Adipose tissue (tissue), 3 donors: Measurements from ENCODE around the gene MYO18A. TPM values are rescaled to one million over a fixed set of nuclear protein-coding genes. Genes with fewer than 3 reads are reported as not detected.
"Not testable (repeated sequence)": the region's sequence is repeated elsewhere in the genome, so short reads cannot be mapped to it uniquely, and the experiment has no call there.

Source experiments
- H3K27ac ChIP-seq: one replicate; pipeline ENCODE4 v1.5.1; 2013; ENCODE audit warnings: low read depth, low read length
- WGBS, 3 donors: extraction: QIAGEN DNeasy Blood & Tissue Kit; methylation state at CpG; one replicate each; pipeline ENCODE4 v1.1.7; 2013; 5-methylcytosine and 5-hydroxymethylcytosine counted together
- polyA plus RNA-seq, 3 donors: library from polyadenylated mRNA; stranded (reverse); fragments of 200-250 nt; gene quantifications; one replicate each; pipeline ENCODE4 v1.2.3, GENCODE V29; 2013
- donor health status: healthy with polysubstance abuse.
- donor health status: Bipolar disorder and iron deficiency.
- donor health status: healthy.

The MYO18A gene, protein sequence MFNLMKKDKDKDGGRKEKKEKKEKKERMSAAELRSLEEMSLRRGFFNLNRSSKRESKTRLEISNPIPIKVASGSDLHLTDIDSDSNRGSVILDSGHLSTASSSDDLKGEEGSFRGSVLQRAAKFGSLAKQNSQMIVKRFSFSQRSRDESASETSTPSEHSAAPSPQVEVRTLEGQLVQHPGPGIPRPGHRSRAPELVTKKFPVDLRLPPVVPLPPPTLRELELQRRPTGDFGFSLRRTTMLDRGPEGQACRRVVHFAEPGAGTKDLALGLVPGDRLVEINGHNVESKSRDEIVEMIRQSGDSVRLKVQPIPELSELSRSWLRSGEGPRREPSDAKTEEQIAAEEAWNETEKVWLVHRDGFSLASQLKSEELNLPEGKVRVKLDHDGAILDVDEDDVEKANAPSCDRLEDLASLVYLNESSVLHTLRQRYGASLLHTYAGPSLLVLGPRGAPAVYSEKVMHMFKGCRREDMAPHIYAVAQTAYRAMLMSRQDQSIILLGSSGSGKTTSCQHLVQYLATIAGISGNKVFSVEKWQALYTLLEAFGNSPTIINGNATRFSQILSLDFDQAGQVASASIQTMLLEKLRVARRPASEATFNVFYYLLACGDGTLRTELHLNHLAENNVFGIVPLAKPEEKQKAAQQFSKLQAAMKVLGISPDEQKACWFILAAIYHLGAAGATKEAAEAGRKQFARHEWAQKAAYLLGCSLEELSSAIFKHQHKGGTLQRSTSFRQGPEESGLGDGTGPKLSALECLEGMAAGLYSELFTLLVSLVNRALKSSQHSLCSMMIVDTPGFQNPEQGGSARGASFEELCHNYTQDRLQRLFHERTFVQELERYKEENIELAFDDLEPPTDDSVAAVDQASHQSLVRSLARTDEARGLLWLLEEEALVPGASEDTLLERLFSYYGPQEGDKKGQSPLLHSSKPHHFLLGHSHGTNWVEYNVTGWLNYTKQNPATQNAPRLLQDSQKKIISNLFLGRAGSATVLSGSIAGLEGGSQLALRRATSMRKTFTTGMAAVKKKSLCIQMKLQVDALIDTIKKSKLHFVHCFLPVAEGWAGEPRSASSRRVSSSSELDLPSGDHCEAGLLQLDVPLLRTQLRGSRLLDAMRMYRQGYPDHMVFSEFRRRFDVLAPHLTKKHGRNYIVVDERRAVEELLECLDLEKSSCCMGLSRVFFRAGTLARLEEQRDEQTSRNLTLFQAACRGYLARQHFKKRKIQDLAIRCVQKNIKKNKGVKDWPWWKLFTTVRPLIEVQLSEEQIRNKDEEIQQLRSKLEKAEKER (N-terminal part only)
- polyA plus RNA-seq = 10 to 100 TPM; 14.3 to 33.3 (median 18.6) TPM

DNA sequence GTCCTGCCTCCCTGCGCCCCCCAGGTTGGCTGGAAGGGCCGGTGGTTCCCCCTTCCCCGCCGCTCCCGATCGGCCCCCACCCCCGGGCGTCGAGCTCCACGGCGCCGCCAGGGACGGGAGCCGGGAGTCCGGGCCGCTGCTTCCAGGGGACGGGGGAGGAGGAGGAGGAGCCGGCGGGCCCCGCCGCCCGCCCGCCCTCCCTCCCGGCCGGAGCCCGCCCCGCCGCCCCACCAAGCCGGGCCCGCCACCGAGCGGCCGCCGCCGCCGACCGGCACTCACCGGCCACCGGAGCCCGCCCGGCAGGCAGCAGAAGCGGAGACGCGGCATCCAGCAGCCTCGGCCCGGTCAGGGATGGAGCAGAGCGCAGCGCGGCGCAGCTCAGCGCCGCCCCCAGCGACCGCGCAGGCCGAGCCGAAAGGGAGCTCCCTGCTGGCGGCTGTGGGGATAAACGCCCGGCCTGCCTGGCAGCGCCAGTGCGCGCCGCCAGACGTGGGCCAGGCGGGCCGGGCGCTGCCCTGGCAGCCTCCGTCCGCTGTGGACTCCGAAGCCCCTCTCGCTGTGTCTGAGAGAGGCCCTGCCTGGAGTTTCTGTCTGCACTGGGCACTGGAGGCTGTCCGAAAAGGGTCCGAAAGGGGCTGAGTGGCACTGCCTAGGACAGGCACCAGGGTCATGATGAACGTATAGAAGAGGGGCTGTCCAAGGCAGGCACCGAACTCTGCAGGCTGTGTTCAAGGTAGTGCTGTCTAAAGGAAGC, at the start of gene MYO18A:
Gene MYO18A, minus strand, starts transcription at position 365 of the 754 bp plus-strand sequence. CDS start 13,458 bp downstream, outside the sequence.
- WGBS, 3 donors = 1% methylated on average over 40 to 68 of the region's 76 CpGs
- peak within 1 kb of the TSS; percentile 51 for H3K27ac ChIP-seq

- no peak overlapping the region for H3K27ac ChIP-seq
Measured at GRCh38 chr17:29225396-29225795, 45.2 kb upstream of the MYO18A start.

GRCh38 chr17:29221338-29221737, 41.1 kb upstream of the MYO18A start:
- WGBS, 3 donors = 95 to 97% (median 96%) methylated on average over 11 of the region's 11 CpGs
- H3K27ac ChIP-seq = not testable (repeated sequence)

DNA sequence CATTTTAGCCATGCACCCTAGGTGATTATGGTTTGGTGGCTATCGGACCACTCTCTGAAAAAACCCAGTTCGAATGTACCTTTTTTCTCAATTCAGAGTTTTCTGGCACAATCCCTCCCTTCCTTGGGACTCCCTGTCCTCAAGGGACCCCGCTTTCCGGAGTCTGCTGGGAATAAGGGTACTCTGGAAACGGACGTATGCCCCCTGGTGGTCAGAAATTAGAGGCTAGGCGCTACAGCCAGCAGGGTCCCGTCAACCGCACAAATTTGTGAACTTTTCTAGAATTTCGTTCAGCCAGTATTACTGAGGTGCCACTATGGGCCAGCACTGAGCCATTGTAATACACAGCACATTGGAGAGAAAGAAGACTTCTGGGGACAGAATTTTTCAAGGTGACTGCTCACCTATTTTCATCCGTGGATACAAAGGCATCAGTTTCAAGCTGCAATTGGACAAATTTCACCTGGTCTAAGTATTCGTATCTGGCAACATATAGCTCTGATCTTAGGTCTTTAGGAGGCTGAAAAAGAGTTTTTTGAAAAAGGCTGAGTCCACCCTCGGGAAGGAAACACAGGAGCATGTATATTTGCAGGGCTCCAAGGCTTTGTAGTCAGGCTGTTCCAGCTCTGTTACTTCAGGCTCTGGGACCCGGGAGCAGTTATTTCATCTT, 39.3 kb upstream of the MYO18A start:
- WGBS, 3 donors = 10 to 17% (median 13%) methylated on average over 14 of the region's 14 CpGs
- H3K27ac ChIP-seq = no peak overlapping the region

- H3K27ac ChIP-seq = no peak overlapping the region
- WGBS, 3 donors = 88 to 92% (median 90%) methylated on average over 5 of the region's 5 CpGs
Measured at GRCh38 chr17:29216856-29217255, 36.7 kb upstream of the MYO18A start.

DNA sequence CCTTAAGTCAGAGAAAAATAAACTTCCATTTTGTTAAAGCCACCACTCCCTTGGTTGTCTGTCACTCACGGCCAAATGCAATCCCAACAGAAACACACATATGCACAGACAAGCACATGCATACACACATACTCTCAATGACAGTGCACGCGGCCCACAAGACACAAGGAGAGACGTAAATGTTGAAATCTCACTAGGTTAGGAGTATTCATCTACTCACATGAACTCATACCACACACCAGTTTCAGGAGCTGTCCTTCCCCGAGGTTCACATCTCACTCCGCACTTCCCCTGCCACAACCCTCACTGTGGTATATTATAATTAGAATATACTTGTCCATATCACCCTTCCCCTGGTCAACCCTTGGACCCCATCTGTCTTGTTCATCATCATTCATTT, 36.0 kb upstream of the MYO18A start:
- 78 to 86% (median 80%) methylated on average over 6 of the region's 6 CpGs for WGBS, 3 donors
- H3K27ac ChIP-seq = no peak overlapping the region

GRCh38 chr17:29215717-29216116, 35.5 kb upstream of the MYO18A start:
- 67 to 75% (median 68%) methylated on average over 4 of the region's 4 CpGs for WGBS, 3 donors
- H3K27ac ChIP-seq = no peak overlapping the region

GRCh38 chr17:29215174-29215573, 35.0 kb upstream of the MYO18A start:
- WGBS, 3 donors = 85 to 91% (median 86%) methylated on average over 10 of the region's 10 CpGs
- H3K27ac ChIP-seq = no peak overlapping the region

DNA sequence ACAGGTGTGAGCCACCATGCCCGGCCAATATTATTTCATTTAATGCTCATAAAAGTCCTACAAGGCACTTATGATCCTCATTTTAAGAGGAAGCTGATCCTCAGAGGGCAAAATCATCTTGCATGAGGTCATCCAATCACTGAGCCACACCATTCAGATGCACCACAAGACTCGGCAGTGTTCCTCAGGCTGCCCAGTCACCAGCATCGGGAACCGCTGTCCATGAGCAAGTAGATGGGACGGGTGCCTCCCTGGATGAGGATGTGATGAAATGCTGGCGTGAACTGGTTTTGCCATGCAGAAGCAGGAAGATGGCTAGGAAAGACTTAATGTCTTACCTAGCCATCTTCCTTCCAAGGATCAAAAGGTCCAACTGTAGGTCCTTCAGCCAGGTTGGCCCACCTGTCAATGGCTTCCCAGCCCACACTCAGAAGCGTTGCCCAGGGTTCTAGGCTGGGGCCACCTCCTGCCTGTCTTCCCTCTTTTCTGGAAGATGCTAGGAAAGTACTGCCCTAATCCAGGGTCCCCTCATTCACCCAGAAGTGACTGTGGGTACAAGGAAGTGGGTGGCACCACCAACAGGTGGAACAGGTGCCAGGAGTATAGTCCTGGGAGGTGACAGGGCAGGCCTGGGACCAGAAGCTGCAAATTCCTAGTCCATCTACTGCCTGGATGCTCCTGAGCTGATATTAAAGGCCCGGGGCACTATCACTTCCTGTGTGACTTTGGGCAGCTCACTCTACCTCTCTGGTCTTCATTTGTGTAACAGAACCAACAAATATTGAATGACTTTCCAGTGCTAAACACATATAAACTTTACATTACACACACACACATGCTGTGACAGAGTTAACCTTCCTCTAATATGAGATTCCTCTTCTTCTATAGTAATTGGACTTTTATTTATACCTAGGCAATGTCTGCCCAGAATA, 34.3 kb upstream of the MYO18A start:
- no peak overlapping the region for H3K27ac ChIP-seq
- 74 to 89% (median 75%) methylated on average over 8 of the region's 8 CpGs for WGBS, 3 donors

DNA sequence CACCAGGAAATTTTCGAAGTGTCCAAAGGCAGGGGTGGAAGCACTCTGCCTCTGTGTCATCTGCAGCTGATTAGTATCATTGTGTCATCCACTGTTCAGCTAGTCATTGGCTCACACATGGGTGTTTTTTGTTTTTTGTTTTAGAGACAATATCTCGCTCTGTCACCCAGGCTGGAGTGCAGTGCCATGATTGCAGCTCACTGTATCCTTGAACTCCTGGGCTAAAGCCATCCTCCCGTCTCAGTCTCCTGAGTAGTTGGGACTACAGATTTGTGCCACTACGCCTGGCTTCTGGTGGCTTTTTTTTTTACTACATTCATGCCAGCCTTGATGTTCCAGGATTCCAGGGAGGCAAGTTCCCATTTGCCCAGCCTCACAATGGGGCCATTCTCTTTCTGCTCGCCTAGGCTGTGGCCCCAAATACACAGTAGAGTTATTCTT, 32.5 kb upstream of the MYO18A start:
- WGBS, 3 donors = 71 to 78% (median 73%) methylated on average over 5 of the region's 5 CpGs
- no peak overlapping the region for H3K27ac ChIP-seq

- no peak overlapping the region for H3K27ac ChIP-seq
- WGBS, 3 donors = 92 to 100% (median 96%) methylated on average over 1 of the region's 1 CpG
Measured at GRCh38 chr17:29212094-29212631, 32.0 kb upstream of the MYO18A start.

DNA sequence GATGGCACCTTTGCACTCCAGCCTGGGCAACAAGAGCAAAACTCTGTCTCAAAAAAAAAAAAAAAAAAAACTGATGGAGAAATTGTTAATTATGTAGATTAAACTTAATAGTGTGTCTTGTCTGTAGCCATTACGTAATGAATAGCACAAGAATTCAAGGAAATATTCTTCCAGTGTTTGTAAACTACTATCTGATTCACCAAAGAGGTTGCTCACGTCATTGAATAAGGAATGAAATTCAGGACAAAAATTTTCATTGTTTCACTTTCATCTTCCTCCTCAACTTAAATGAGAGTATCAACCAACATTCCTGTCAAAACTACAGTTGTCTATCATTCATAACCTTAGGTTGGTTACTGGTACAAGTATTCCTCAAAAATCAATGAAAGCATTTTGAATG, 30.7 kb upstream of the MYO18A start:
- 76 to 82% (median 81%) methylated on average over 2 of the region's 2 CpGs for WGBS, 3 donors
- no peak overlapping the region for H3K27ac ChIP-seq

GRCh38 chr17:29209073-29209472, 28.9 kb upstream of the MYO18A start:
- 87 to 91% (median 88%) methylated on average over 5 of the region's 5 CpGs for WGBS, 3 donors

DNA sequence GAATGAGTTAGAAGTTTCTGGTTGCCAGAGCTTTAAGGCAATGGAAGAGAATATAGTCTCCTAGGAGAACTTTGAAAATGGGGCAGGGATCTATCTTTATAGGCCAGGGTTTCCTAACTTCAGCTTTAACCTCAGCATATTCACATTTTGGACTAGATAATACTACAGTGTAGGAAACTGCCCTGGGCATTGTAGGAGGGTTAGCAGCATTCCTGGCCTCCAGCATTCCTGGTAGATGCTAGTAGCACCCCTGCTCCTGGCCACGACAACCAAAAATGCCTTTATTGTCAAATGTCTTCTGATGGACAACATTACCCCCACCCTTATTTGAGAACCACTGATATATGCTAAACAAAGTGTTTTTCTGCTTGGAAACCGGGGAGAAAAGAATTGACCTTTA, 27.8 kb upstream of the MYO18A start:
- no peak overlapping the region for H3K27ac ChIP-seq
- WGBS, 3 donors = 84 to 95% (median 84%) methylated on average over 2 of the region's 2 CpGs

More at GRCh38 chr17:29209073-29209472, 28.9 kb upstream of the MYO18A start:
- H3K27ac ChIP-seq = no peak overlapping the region

DNA sequence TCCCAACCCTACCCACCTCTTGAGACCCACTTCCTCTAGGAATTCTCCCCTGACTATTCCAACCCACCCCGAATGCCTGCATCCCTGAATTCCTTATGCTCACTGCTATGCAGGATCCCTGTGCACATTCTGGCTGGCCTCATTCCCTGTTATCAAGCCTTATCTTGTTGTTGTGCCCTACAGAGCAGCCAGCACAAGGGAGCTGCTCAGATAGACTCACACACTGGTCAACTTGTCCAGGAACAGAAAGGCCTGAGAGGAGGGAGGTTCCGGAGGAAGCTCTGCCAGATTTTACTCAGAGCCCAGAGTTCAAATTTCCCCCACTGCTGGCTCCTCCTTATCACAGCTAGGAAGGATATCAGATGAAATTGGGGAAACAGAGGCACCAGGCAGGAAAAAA, 24.8 kb upstream of the MYO18A start:
- 48 to 82% (median 80%) methylated on average over 2 of the region's 2 CpGs for WGBS, 3 donors
- no peak overlapping the region for H3K27ac ChIP-seq
